NCI-H1092 (cell line): Measurements from ENCODE around the gene GTF3C1.

Source experiments
- DNase-seq: peaks from one replicate; lab custom pipeline; 2025; lab: John Stamatoyannopoulos, UW

Gene GTF3C1

GRCh38 chr16:27520982-27521673 lies 28.6 kb downstream of the GTF3C1 start:
- no peak for DNase-seq

DNA sequence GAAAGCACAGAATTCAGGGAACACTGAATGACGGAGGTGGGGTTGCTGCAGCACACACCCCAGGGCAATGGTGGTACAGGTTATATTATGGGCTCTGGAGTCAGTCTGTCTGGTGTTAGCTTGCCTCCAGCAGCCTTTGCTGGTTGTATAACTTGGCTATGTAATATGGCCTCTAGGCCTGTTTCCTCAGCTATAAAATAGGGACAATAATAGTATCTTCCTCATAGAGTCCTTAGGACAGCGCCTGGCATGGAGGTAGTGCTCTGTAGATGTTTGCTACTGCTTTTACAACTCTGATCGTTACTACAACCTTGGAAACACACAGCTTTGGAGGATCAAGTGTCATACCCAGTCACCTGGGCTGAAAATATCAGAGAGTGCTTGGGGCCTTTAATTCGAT lies 31.5 kb downstream of the GTF3C1 start:
- DNase-seq = no peak

DNA sequence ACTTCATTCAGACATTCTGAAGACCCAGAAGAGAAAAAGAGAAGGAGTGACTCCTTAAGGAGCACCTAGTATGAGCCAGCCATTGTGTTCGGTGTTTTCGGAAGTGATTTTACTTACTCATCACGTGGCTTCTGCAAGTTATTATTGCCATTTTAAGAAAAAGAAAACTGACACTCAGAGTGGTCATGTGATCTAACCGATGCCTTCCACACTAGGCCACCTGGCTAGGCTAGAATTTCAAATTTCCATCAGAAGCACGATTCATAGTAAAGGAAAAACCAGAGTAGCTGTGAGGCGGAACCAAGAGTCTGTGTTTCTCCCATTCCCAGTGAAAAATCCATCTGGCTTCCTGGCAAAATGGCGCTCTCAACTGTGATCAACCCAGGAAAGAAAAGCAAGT lies 32.0 kb downstream of the GTF3C1 start:
- no peak for DNase-seq

- DNase-seq = no peak
These were observed 33.3 kb downstream of the GTF3C1 start for GRCh38 chr16:27516365-27516764.

- no peak for DNase-seq
These were observed 33.8 kb downstream of the GTF3C1 start for GRCh38 chr16:27515874-27516353.

DNA sequence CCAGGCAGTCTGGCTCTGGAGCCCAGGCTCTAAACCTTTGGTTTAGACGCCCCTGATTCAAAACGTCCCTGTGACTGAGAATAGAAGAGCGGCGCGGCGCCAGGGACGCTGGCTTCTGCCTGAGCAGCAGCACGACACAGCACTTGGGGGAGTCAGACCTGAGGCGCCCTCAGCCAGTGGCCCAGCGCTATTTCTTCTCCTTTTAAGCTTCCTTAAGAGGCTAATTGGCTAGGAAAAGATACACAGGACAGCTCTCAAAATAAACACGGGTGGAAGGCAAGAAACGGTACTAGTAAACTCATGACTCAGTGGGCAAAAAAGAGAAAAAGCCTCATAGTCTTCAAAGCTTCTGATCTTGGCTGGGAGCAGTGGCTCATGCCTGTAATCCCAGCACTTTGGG lies 34.9 kb downstream of the GTF3C1 start:
- DNase-seq = no peak

GRCh38 chr16:27511657-27512448 lies 37.9 kb downstream of the GTF3C1 start:
- DNase-seq = no peak

- DNase-seq = no peak
These were observed 41.2 kb downstream of the GTF3C1 start for GRCh38 chr16:27508476-27508875.

- no peak for DNase-seq
These were observed 42.9 kb downstream of the GTF3C1 start for GRCh38 chr16:27506771-27507170.

DNA sequence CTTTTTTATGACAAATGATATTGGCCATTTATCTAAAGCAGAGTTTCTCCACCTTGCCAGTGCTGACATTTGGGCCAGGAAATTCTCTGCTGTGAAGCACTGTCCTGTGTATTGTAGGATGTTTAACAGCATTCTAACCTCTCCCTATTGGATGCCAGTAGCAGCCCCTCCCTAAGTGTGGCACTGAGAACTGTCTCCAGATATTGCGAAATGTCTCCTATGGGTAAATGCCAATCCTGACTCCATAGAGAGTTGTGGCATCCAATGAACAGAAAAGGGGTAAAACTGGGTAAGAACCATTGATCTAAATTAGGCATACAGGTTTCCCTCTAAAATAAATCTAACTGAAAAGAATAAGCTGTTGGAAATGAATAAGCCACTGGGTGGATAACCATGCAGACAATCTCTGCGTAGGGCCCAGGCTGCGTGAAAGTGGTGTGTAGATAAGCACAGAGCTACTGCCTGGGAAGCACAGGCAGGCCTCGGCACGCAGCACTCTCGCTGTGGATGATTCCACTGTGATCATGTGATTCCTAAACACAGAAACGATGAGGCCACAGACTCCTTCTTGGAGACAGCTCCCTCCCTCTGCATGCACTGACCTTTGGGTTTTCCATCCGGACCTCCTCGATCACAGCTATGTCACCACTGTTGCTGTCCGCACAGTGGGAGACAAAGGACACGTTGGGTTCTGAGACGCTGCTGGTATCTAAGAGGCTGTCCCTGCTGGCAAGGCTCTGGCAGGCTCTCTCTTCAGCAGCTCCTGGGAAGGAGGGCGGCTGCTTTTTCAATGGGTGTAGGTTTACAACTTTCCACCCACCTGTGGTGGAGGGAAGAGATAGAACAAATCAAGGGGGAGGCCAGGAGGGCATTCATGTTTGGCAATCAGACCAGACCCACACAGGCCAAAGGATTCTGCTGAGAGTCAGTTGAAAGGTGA lies 44.1 kb downstream of the GTF3C1 start:
- DNase-seq = no peak

DNA sequence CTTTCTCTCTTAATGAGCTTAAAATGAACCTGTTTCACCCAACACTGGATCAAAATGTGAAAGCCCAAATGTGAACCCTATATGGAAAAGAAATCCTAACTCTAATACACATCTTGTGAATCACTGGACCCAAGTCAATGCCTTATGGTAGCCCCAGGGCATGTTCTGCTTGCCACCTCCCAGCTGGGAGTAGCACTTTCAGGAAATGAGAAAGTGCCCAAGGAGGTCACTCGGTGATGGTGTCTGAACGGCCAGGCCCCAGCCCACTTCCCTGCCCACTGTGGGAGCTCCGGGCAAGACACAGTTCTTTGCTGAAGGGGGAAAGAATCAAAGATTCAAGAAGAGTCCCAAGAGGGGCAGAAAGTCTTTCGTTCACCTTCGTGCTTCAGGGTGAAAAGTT lies 46.1 kb downstream of the GTF3C1 start:
- no peak for DNase-seq

DNA sequence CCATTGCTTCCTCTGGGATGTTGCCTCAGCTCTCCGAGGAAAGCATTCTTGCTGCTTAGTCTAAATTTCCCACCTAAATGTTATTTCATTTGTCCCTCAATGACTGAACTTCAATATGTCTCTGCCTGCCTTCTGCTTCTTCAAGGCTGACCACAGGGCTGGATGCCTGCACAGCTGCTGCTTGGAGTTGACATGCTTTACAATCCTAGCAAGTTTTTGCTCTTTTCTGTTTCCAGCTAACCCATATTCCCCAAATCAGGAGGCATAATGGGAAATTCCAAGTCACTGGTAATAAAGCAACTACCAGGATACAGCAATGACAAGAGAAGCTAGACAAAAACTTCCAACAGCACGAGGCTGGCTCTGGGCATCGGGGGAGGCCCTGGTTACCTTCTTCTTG lies 48.9 kb downstream of the GTF3C1 start:
- no peak for DNase-seq

DNA sequence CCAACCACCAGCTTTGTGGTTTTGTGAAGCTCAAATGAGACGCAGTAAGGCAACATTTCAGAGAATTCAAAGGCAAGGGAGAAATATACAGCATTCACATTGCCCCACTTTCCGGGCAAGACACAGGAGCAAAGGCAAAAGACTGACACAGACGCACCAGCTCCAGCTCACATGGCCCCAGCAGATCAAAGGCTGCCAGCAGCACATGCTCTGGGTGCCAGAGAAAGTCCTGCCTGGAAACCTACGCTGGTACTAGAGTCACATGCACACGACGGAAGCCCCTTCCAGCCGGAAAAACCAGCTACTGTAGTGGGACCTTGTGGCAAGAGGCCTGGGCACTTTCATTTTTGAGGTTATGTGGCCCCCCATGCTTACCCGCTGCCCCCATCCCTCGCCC lies 50.1 kb downstream of the GTF3C1 start:
- DNase-seq = no peak

DNA sequence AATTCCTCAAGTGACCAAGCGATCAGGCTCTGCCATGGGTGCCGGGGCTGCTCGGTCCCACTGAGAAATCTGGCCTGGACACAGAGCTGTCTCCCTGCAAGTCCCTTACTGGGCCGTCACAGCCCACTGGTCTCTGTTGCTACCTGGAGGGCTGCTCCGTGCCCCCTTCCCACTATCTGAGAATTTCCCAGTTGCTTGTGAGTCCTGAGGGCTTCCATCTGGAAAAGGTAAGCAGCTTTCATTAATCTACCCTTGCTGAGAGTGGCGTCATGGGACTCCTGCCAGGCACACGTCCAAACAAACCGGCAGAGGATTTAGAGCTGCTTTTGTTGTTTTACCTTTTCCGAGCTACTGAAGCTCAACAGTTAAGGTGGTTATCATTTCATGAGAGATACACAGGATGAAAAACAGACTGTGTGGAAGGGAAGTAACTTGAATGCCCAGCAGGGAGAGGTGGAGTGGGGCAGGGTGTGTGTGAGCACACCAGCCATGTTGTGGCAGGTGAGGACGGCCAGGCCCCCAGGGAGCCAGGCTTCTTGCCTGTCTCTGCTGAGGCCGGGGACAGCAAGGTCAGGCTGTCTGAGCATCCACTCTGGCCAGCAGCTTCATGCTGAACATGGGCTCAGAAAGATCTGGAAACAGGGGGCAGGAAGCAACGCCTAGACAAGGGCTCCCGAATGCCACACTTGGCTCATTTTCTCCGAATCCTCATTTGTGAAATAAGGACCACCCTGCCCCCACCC lies 50.6 kb downstream of the GTF3C1 start:
- DNase-seq = no peak

DNA sequence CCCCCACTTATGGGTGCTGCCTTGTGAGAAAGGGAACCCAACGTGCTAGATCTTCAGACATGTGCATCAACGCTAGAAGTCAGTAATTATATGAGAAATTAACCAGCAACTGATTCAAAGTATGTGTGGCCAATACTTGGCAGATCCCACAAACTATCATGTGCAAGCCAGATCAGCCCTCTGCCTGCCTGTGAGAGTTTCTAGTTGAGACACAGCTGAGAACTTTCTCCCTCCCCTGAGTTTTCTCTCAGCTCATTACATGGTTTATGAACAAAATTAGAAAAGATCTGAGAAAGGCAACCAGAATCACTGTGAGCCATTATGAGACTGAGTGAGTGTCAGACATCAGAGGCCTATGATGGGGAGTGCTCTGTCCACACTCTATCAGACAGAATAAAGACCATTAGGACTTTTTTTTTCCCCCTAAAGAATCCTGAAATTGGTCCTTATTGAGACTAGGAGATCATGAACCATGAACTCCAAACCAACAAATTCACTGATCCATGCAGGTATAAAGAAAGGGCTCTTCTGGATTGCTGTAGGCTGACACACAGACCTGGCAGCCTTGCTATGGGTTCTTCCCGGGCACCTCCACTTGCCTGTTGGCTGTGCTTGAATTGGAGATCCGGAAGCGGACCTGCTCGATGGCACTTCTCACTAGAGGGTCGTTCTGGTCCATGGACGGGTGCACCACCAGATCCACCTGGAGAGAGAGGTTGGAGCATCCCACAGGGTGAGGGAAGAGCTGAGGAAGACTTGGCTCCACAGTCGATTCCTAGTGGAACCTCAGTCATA lies 51.5 kb downstream of the GTF3C1 start:
- DNase-seq = no peak

- DNase-seq = no peak
These were observed 54.5 kb downstream of the GTF3C1 start for GRCh38 chr16:27495191-27495590.

DNA sequence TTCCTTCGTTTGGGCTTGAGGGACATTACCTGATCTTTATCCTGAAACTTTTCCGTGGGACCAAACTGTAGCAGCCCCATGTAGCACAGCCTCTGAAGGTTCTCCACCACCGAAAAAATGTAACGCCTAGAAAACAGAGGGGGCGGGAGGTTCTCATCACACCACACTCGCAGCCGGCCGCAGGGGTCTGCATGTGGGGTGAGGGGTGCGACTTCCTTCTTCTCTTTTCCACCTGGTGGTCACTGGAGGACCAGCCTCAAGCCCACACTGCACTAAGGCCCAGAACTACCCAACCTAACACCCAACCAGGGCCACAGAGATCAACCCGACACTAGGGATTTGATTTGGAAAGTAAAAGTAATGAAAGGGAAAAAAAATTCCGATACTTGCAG lies 57.1 kb downstream of the GTF3C1 start:
- no peak for DNase-seq

- DNase-seq = no peak
These were observed 57.7 kb downstream of the GTF3C1 start for GRCh38 chr16:27491894-27492587.

- DNase-seq = no peak
These were observed 59.8 kb downstream of the GTF3C1 start for GRCh38 chr16:27489906-27490305.

DNA sequence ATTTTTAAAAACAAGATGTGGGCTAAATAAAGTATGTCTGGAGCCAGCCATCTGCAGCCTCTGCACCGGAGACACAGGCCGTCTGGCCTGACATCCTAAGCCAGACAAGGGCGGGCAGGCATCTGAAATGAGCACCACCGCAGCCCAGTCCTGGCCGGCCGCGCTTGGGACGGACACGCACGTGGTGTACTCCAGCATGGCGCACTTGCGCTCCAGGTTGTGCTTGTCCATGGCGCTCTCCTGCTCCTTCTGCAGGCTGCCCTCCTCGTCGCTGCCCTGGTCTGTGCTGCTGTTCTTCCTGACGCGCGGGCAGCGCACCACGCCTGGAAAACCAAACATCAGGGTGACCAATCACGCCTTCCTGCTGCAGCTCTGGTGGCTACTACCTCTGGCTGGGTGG lies 60.3 kb downstream of the GTF3C1 start:
- no peak for DNase-seq
